Endothelial cell of umbilical vein (primary cell): ENCODE results near the gene ARID1B.
"Not testable (repeated sequence)": the region's sequence is repeated elsewhere in the genome, so short reads cannot be mapped to it uniquely, and the experiment has no call there.

Experiments used
- EZH2 ChIP-seq: IDR thresholded peaks from 2 replicates; pipeline ENCODE4 v1.6.1; 2012; ENCODE audit warnings: borderline replicate concordance, low read depth, mild to moderate bottlenecking, moderate library complexity, low read length, inconsistent platforms; ENCODE audit not compliant: severe bottlenecking
- POLR2A ChIP-seq: IDR thresholded peaks from 2 replicates; pipeline ENCODE4 v1.6.1; 2012; ENCODE audit warnings: low read depth, mild to moderate bottlenecking, control low read depth, low read length
- POLR2AphosphoS5 ChIP-seq: IDR thresholded peaks from 2 replicates; pipeline ENCODE4 v1.6.1; 2012; ENCODE audit warnings: low read depth, mild to moderate bottlenecking, control low read depth, low read length, moderate library complexity; ENCODE audit not compliant: insufficient read depth
- TF ChIP-seq, protein P1 (sequence below), 2 donors: IDR thresholded peaks; 1 replicate in 1 of 2; 2 replicates in 1 of 2; pipeline ENCODE4 v1.5.1; 2011; ENCODE audit warnings: low read length in 2 of 2, mild to moderate bottlenecking in 2 of 2, moderate library complexity in 2 of 2, control low read depth in 1 of 2, inconsistent platforms in 1 of 2, low read depth in 1 of 2; ENCODE audit not compliant: insufficient read depth in 1 of 2; ENCODE audit errors: extremely low read depth in 1 of 2

GRCh38 chr6:156982864-156983263 is 205.7 kb downstream of the ARID1B start:
- TF ChIP-seq POLR2AphosphoS5, EZH2, POLR2A: not testable (repeated sequence)
- TF ChIP-seq, protein P1, sequence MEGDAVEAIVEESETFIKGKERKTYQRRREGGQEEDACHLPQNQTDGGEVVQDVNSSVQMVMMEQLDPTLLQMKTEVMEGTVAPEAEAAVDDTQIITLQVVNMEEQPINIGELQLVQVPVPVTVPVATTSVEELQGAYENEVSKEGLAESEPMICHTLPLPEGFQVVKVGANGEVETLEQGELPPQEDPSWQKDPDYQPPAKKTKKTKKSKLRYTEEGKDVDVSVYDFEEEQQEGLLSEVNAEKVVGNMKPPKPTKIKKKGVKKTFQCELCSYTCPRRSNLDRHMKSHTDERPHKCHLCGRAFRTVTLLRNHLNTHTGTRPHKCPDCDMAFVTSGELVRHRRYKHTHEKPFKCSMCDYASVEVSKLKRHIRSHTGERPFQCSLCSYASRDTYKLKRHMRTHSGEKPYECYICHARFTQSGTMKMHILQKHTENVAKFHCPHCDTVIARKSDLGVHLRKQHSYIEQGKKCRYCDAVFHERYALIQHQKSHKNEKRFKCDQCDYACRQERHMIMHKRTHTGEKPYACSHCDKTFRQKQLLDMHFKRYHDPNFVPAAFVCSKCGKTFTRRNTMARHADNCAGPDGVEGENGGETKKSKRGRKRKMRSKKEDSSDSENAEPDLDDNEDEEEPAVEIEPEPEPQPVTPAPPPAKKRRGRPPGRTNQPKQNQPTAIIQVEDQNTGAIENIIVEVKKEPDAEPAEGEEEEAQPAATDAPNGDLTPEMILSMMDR (IDR thresholded peaks at IDR 0.05; ENCODE audit: extremely low read depth in 1 of 2, insufficient read depth in 1 of 2, low read depth in 1 of 2, low read length in 2 of 2), result not testable (repeated sequence)
